BE2C (cell line): ENCODE results near the gene BPIFB2.

Experiments
- DNase-seq: peaks from one replicate; pipeline ENCODE4 v3.0.0-alpha.2; 2020
- H3K27me3 ChIP-seq: fragments of 250-450 bp; sonication (Bioruptor Pico); 2 replicates; pipeline ENCODE4 v1.5.1; 2020; ENCODE audit warnings: mild to moderate bottlenecking
- H3K36me3 ChIP-seq: fragments of 250-450 bp; sonication (Bioruptor Pico); 2 replicates; pipeline ENCODE4 v1.5.1; 2020; ENCODE audit warnings: mild to moderate bottlenecking
- H3K4me1 ChIP-seq: fragments of 250-450 bp; sonication (Bioruptor Pico); 2 replicates; pipeline ENCODE4 v1.5.1; 2020
- H3K4me3 ChIP-seq: 2 replicates; pipeline ENCODE4 v1.5.1; 2011; ENCODE audit warnings: low read depth, low read length
- H3K9me3 ChIP-seq: fragments of 250-450 bp; sonication (Bioruptor Pico); 2 replicates; pipeline ENCODE4 v1.5.1; 2020
- TF ChIP-seq, protein P1 (sequence below): IDR thresholded peaks from 2 replicates; pipeline ENCODE4 v1.5.1; 2012; ENCODE audit warnings: mild to moderate bottlenecking, low read depth, low read length

BPIFB2 gene

DNA sequence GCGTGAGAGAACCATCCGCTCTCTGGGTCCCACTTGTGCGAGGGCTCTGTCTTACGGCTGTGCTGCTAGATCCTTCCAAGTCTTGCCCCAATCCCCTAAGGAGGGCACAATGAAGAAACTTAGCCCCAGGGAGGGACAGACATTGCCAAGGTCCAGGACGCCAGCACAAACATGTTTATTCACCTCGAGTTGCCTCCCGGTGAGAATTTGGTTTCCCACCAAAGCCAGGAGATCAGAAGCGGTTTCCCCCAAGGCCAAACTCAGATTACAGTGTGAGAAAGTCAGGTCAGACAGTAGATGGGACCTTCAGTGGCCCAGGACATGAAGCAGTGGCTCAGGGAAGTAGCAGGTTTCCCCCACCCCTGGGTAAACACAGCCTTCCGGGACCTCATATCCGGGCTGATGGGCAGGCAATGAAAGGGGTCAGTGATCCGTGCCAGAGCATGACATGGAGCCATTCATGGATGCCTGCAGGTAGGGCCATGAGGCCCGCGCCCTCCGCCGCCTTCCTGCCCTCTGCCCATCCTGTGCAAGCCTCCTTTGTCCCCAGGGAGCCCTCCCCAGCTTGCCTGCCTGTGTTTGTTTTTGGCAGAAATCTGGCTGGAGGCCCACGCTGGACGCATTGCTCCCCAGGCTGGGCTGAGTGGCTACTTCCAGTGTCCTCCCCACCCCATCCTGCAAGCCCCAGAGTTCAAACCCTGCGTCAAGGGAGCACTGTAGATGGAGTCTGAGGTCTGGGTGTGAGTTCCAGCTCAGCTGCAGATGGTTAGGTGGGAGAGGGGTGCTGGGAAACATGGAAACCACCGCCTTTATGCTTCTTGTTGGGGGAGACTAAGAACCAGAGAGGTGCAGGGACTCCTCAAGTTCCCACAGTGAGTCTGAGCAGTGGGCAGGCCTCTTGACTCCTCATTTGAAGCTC, 2.0 kb downstream of the BPIFB2 start:
- no peaks in the 10 kb centered on the region for H3K27me3 ChIP-seq
- no peaks in the 10 kb centered on the region for H3K9me3 ChIP-seq
- no peaks in the 10 kb centered on the region for H3K4me1 ChIP-seq
- no peaks in the 10 kb centered on the region for H3K36me3 ChIP-seq
- H3K4me3 ChIP-seq = no peak overlapping the region
- DNase-seq = peak; percentile 31
- TF ChIP-seq, protein P1, sequence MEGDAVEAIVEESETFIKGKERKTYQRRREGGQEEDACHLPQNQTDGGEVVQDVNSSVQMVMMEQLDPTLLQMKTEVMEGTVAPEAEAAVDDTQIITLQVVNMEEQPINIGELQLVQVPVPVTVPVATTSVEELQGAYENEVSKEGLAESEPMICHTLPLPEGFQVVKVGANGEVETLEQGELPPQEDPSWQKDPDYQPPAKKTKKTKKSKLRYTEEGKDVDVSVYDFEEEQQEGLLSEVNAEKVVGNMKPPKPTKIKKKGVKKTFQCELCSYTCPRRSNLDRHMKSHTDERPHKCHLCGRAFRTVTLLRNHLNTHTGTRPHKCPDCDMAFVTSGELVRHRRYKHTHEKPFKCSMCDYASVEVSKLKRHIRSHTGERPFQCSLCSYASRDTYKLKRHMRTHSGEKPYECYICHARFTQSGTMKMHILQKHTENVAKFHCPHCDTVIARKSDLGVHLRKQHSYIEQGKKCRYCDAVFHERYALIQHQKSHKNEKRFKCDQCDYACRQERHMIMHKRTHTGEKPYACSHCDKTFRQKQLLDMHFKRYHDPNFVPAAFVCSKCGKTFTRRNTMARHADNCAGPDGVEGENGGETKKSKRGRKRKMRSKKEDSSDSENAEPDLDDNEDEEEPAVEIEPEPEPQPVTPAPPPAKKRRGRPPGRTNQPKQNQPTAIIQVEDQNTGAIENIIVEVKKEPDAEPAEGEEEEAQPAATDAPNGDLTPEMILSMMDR = no peak

DNA sequence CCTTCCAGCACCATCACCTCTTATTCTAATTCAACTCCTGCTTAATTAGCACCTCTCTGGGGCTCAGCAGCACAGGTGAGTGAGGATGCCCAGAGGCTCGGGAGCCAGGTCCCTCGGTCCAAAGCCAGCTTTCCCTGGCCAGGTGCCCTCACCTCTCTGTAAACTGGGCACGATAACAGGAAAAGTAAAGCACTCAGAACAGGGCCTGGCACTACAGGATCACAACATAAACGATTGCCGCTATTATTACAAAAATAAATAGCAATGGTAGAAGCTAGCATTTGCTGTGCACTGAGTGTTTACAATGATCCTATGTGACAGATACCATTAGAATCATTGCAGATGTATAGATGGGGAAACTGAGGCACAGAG, 2.6 kb downstream of the BPIFB2 start:
- TF ChIP-seq, protein P1 = no peak
- Histone ChIP-seq H3K4me3 (no peak overlapping the region), H3K36me3 (no peaks in the 10 kb centered on the region), H3K9me3 (no peaks in the 10 kb centered on the region), H3K27me3 (no peaks in the 10 kb centered on the region), H3K4me1 (no peaks in the 10 kb centered on the region)
- DNase-seq = no peak

DNA sequence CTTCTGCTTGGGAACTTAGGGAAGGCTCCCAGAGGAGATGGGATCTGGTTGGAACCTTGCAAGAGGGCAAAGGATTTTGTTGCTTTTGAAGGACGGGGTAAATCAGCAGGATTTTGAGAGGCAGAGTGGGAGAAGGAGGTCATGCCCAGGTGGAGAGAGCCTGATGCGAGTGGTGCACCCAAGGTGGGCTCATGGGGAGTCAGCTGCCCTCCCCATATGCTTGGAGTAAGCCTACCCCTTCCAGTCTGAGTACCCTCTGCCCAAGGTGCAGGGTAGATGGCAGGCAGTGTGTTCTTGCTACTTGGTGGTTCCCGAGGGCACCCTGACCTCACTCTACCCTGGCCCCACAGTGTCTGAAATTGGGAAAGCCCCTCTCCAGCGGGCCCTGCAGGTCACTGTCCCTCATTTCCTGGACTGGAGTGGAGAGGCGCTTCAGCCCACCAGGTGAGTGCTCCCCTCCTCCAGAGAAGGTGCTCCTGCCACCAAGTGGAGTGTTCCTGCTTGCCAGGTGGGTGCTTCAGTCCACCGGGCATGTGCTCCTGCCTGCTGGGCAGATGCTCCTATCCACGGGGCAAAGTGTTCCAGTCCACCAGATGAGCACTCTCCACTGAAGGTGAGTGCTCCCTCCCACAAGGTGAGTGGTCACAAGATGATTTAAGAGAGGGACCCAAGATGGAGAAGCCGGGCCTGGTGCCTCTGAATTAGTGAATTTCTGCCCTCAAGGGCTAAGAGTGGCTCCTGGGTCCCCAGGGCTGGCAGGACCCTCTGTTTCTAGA, 3.4 kb downstream of the BPIFB2 start:
- TF ChIP-seq, protein P1 = no peak
- Histone ChIP-seq H3K36me3 (no peaks in the 10 kb centered on the region), H3K9me3 (no peaks in the 10 kb centered on the region), H3K4me3 (no peak overlapping the region), H3K27me3 (no peaks in the 10 kb centered on the region), H3K4me1 (no peaks in the 10 kb centered on the region)
- DNase-seq = no peak

DNA sequence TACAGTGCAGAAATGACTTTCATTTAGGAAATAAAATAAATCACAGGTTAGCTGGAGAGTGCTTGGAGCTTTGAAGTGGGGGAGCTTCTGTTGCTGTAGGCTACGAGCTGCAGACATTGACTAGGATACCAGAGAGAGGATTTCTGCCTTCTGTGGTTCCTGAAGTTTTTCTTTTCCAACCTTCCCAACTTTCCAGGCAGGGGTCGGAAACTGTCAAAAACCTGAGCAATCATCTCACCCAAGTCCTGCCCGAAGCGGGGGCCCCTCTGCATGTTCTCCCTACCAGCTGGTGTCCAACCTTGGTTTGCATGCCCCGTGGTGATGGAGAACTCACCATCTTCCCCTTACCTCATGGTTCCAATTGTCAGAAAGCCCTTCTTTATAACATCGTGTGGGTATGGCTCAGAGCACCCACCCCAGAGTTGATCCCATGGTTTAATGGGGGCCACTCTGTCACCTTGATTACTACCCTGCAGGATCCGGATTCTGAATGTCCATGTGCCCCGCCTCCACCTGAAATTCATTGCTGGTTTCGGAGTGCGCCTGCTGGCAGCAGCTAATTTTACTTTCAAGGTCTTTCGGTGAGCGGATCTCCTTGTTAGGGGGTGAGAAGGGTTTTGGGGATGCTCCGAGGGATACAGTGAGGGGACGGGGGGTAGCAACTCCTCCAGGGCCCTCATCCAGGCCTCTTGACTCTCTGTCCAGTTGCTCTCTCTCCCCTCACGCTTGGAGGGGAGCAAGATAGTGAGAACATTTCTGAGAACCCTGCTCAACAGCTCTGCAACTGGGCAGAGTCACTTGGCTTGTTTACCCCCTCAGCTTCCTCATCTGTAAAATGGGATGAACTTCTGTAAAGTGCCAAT, 5.1 kb downstream of the BPIFB2 start:
- H3K36me3 ChIP-seq = no peaks in the 10 kb centered on the region
- H3K9me3 ChIP-seq = no peaks in the 10 kb centered on the region
- H3K4me1 ChIP-seq = no peaks in the 10 kb centered on the region
- no peak overlapping the region for H3K4me3 ChIP-seq
- H3K27me3 ChIP-seq = no peaks in the 10 kb centered on the region
- DNase-seq = no peak
- TF ChIP-seq, protein P1 = no peak

DNA sequence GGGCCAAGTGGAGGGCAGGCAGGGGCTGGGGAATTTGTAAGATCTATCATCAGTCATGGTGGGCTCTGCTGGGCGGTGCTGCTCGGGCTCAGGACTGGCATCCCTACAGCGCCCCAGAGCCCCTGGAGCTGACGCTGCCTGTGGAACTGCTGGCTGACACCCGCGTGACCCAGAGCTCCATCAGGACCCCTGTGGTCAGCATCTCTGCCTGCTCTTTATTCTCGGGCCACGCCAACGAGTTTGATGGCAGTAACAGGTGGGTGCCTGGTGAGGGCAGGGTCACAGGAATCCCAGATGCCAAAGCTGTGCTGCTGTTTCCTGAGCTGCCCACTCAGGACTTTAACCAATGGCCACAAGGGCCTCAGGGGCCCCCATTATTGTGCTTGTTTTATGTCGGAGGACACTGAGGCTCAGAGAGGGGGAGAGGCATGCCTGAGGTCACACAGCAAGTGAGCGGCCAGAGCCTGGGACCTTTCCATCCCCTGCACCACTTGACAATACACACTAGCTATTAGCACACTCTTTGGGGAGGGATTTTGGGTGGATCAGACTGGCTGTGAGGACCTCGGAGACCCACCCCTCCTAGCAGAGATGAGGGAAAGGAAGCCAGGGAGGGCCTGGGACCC, 6.3 kb downstream of the BPIFB2 start:
- no peaks in the 10 kb centered on the region for H3K36me3 ChIP-seq
- TF ChIP-seq, protein P1 = no peak
- DNase-seq = no peak
- no peaks in the 10 kb centered on the region for H3K27me3 ChIP-seq
- no peaks in the 10 kb centered on the region for H3K9me3 ChIP-seq
- H3K4me3 ChIP-seq = no peak overlapping the region
- H3K4me1 ChIP-seq = no peaks in the 10 kb centered on the region
